Sigmoid colon (tissue), 3 donors: ENCODE measurements around the gene SLC9A5.

Experiments used
- CTCF ChIP-seq, 4 experiments: fragments of 450-650 bp in 3 of 4; fragments of 200-600 bp in 1 of 4; IDR thresholded peaks; one replicate each; pipeline ENCODE4 v1.5.1; 2016 to 2019; ENCODE audit warnings: antibody characterized with exemption in 4 of 4, mild to moderate bottlenecking in 3 of 4, moderate library complexity in 2 of 4
- POLR2A ChIP-seq, 2 donors: fragments of 450-650 bp; IDR thresholded peaks; one replicate each; pipeline ENCODE4 v1.6.1; 2016; ENCODE audit warnings: antibody characterized with exemption in 2 of 2, mild to moderate bottlenecking in 2 of 2, moderate library complexity in 2 of 2

GRCh38 chr16:67259705-67260104 is 10.9 kb downstream of the SLC9A5 start:
- TF ChIP-seq CTCF (IDR thresholded peaks at IDR 0.05) (no peak), POLR2A (IDR thresholded peaks at IDR 0.05) (no peak)
